Calu3 (cell line): ENCODE results near the gene ARRDC2. TPM values are rescaled to one million over a fixed set of nuclear protein-coding genes. Genes with fewer than 3 reads are reported as not detected.

ENCODE experiments used
- BruUV-seq: library from RNA; stranded (reverse); fragments of 400-500 nt; replicated peaks from 2 replicates; lab custom pipeline; 2021; lab: Mats Ljungman, UMichigan
- CTCF ChIA-PET: fragments of 300-600 bp; sonication (Branson Sonifier 250); formaldehyde crosslinking; loops from one replicate; lab custom pipeline; 2022; ENCODE audit warnings: antibody characterized with exemption; lab: Charles Lee
- DNase-seq: peaks from one replicate; pipeline ENCODE4 v3.0.0; 2022
- H3K27ac Mint-ChIP-seq: one replicate; pipeline ENCODE4 v1.8.0; 2022; ENCODE audit warnings: mixed read lengths; ENCODE audit not compliant: unreplicated experiment
- H3K27me3 Mint-ChIP-seq: one replicate; pipeline ENCODE4 v1.8.0; 2022; ENCODE audit warnings: mixed read lengths; ENCODE audit not compliant: unreplicated experiment
- H3K36me3 Mint-ChIP-seq: one replicate; pipeline ENCODE4 v1.8.0; 2022; ENCODE audit warnings: mild to moderate bottlenecking, moderate library complexity, mixed read lengths; ENCODE audit not compliant: insufficient read depth, unreplicated experiment
- H3K4me1 Mint-ChIP-seq: one replicate; pipeline ENCODE4 v1.8.0; 2022; ENCODE audit warnings: mild to moderate bottlenecking, low read depth, mixed read lengths; ENCODE audit not compliant: unreplicated experiment
- H3K4me3 Mint-ChIP-seq: one replicate; pipeline ENCODE4 v1.8.0; 2022; ENCODE audit warnings: mild to moderate bottlenecking, low read depth, moderate library complexity, mixed read lengths; ENCODE audit not compliant: unreplicated experiment
- H3K9me3 Mint-ChIP-seq: one replicate; pipeline ENCODE4 v1.8.0; 2022; ENCODE audit warnings: low read depth, mixed read lengths; ENCODE audit not compliant: unreplicated experiment
- CTCF ChIP-seq: fragments of 200-600 bp; IDR thresholded peaks from one replicate; pipeline ENCODE4 v1.8.0; 2022; ENCODE audit warnings: antibody characterized with exemption; ENCODE audit not compliant: unreplicated experiment
- intact Hi-C: fragments of 100-400 bp; cut with micrococcal nuclease; formaldehyde crosslinking; loops from one replicate; pipeline ENCODE4 v1.10.0; 2022; ENCODE audit not compliant: unreplicated experiment
- total RNA-seq: library from RNA; stranded (reverse); gene quantifications from 2 replicates; pipeline ENCODE4 v1.2.3, GENCODE V29; 2022

The ARRDC2 gene
- total RNA-seq, 1 experiment from 2014 or later = 15.8 TPM

- no peak overlapping the region for H3K4me3 Mint-ChIP-seq
Measured at GRCh38 chr19:17998827-17999150, 9.2 kb upstream of the ARRDC2 start.

GRCh38 chr19:17999684-18000479, 8.1 kb upstream of the ARRDC2 start:
- H3K4me3 Mint-ChIP-seq = peak overlapping the region; percentile 65
- no TSS peak for BruUV-seq
- CTCF ChIA-PET = interaction anchor here (0.6 to 1.1 kb wide), 3 partner anchors 67 to 114 kb away, joined by 3 to 5 read pairs (median 5); partner anchors contain the start of gene CCDC124
- no peak for TF ChIP-seq CTCF
- H3K27me3 Mint-ChIP-seq = no peaks in the 10 kb centered on the region
- H3K27ac Mint-ChIP-seq = peak overlapping the region; percentile 82
- H3K9me3 Mint-ChIP-seq = no peaks in the 10 kb centered on the region
- no peak for DNase-seq
- H3K4me1 Mint-ChIP-seq = peaks cover 8% of the 10 kb centered on the region
- peaks cover 33% of the 10 kb centered on the region for H3K36me3 Mint-ChIP-seq
- intact Hi-C loops = no loop called here

More at GRCh38 chr19:17998827-17999150, 9.2 kb upstream of the ARRDC2 start:
- no peaks in the 10 kb centered on the region for H3K27me3 Mint-ChIP-seq
- H3K27ac Mint-ChIP-seq = no peak overlapping the region
- no peak for TF ChIP-seq CTCF
- no peak for DNase-seq
- BruUV-seq = no TSS peak
- H3K4me1 Mint-ChIP-seq = peaks cover 8% of the 10 kb centered on the region
- CTCF ChIA-PET = interaction anchor here (0.6 to 1.0 kb wide), 3 partner anchors 61 to 139 kb away, joined by 3 to 14 read pairs (median 4); no protein-coding TSS in a partner anchor
- intact Hi-C loops = no loop called here
- no peaks in the 10 kb centered on the region for H3K9me3 Mint-ChIP-seq
- H3K36me3 Mint-ChIP-seq = peaks cover 33% of the 10 kb centered on the region

GRCh38 chr19:18000480-18000914, 7.5 kb upstream of the ARRDC2 start:
- intact Hi-C loops = no loop called here
- TF ChIP-seq CTCF = no peak
- BruUV-seq = no TSS peak
- peak overlapping the region; percentile 82 for H3K27ac Mint-ChIP-seq
- H3K36me3 Mint-ChIP-seq = peaks cover 33% of the 10 kb centered on the region
- H3K9me3 Mint-ChIP-seq = no peaks in the 10 kb centered on the region
- H3K27me3 Mint-ChIP-seq = no peaks in the 10 kb centered on the region
- H3K4me3 Mint-ChIP-seq = peak overlapping the region; percentile 65
- H3K4me1 Mint-ChIP-seq = peaks cover 8% of the 10 kb centered on the region
- CTCF ChIA-PET = interaction anchor here (0.6 to 1.1 kb wide), 2 partner anchors 67 to 95 kb away, joined by 5 read pairs; partner anchors contain the start of gene CCDC124
- DNase-seq = no peak

GRCh38 chr19:18000915-18001776, 6.8 kb upstream of the ARRDC2 start:
- no TSS peak for BruUV-seq
- peak overlapping the region; percentile 82 for H3K27ac Mint-ChIP-seq
- H3K4me1 Mint-ChIP-seq = peaks cover 8% of the 10 kb centered on the region
- CTCF ChIA-PET = interaction anchor here (0.5 to 1.1 kb wide), 2 partner anchors 68 to 692 kb away, joined by 5 to 7 read pairs; partner anchors contain the start of genes CCDC124 and DDA1
- peaks cover 33% of the 10 kb centered on the region for H3K36me3 Mint-ChIP-seq
- H3K4me3 Mint-ChIP-seq = peak overlapping the region; percentile 65
- no peaks in the 10 kb centered on the region for H3K27me3 Mint-ChIP-seq
- DNase-seq = peak; percentile 83
- TF ChIP-seq CTCF = no peak
- intact Hi-C loops = no loop called here
- H3K9me3 Mint-ChIP-seq = no peaks in the 10 kb centered on the region
